ENCODE data around the gene DLGAP4.

Gene DLGAP4

DNA sequence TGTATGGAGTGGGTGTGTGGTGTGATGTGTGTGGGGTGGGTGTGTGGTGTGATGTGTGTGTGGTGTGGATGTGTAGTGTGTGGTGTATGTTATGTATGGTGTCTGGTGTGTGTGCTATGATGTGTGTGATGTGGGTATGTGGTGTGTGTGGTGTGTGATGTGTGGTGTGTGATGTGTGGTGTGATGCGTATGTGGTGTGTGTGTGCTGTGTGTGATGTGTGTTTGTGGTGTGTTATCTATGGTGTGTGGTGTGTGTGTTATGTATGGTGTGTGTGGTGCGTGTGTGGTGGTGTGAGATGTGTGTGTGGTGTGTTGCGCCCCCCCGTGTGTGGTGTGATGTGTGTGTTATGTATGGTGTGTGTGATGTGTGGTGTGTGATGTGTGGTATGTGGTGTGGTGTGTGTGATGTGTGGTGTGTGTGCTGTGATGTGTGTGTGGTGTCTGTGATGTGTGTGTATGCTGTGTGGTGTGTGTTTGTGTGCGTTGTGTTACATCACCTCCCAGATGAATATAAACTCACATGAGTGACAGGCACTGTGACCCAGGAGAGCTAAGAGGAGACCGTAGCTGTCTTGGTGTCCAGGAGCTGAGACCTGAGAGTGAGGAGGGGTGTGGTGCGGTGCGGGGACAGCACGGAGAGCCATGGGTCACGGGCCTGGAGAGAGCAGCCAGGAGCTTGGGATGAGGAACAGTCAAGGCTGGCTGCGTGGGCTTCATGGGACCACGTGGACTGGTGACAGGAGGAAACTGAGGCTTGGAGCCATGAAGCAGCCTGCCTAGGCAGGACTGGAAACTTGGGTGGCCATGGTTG lies 8.8 kb downstream of the DLGAP4 start:
- TF ChIP-seq, protein P1, sequence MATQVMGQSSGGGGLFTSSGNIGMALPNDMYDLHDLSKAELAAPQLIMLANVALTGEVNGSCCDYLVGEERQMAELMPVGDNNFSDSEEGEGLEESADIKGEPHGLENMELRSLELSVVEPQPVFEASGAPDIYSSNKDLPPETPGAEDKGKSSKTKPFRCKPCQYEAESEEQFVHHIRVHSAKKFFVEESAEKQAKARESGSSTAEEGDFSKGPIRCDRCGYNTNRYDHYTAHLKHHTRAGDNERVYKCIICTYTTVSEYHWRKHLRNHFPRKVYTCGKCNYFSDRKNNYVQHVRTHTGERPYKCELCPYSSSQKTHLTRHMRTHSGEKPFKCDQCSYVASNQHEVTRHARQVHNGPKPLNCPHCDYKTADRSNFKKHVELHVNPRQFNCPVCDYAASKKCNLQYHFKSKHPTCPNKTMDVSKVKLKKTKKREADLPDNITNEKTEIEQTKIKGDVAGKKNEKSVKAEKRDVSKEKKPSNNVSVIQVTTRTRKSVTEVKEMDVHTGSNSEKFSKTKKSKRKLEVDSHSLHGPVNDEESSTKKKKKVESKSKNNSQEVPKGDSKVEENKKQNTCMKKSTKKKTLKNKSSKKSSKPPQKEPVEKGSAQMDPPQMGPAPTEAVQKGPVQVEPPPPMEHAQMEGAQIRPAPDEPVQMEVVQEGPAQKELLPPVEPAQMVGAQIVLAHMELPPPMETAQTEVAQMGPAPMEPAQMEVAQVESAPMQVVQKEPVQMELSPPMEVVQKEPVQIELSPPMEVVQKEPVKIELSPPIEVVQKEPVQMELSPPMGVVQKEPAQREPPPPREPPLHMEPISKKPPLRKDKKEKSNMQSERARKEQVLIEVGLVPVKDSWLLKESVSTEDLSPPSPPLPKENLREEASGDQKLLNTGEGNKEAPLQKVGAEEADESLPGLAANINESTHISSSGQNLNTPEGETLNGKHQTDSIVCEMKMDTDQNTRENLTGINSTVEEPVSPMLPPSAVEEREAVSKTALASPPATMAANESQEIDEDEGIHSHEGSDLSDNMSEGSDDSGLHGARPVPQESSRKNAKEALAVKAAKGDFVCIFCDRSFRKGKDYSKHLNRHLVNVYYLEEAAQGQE (IDR thresholded peaks at IDR 0.05; ENCODE audit: insufficient replicate concordance, low read depth), result no peak
- TF ChIP-seq GABPA (IDR thresholded peaks at IDR 0.05; ENCODE audit: low read depth) (no peak), POLR2AphosphoS5 (IDR thresholded peaks at IDR 0.05; ENCODE audit: low read depth) (no peak), SPI1 (IDR thresholded peaks at IDR 0.05; ENCODE audit: borderline replicate concordance, low read depth) (no peak)
- TF ChIP-seq, protein P2, sequence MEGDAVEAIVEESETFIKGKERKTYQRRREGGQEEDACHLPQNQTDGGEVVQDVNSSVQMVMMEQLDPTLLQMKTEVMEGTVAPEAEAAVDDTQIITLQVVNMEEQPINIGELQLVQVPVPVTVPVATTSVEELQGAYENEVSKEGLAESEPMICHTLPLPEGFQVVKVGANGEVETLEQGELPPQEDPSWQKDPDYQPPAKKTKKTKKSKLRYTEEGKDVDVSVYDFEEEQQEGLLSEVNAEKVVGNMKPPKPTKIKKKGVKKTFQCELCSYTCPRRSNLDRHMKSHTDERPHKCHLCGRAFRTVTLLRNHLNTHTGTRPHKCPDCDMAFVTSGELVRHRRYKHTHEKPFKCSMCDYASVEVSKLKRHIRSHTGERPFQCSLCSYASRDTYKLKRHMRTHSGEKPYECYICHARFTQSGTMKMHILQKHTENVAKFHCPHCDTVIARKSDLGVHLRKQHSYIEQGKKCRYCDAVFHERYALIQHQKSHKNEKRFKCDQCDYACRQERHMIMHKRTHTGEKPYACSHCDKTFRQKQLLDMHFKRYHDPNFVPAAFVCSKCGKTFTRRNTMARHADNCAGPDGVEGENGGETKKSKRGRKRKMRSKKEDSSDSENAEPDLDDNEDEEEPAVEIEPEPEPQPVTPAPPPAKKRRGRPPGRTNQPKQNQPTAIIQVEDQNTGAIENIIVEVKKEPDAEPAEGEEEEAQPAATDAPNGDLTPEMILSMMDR (IDR thresholded peaks at IDR 0.05; ENCODE audit: insufficient read depth, low read length), result no peak

DNA sequence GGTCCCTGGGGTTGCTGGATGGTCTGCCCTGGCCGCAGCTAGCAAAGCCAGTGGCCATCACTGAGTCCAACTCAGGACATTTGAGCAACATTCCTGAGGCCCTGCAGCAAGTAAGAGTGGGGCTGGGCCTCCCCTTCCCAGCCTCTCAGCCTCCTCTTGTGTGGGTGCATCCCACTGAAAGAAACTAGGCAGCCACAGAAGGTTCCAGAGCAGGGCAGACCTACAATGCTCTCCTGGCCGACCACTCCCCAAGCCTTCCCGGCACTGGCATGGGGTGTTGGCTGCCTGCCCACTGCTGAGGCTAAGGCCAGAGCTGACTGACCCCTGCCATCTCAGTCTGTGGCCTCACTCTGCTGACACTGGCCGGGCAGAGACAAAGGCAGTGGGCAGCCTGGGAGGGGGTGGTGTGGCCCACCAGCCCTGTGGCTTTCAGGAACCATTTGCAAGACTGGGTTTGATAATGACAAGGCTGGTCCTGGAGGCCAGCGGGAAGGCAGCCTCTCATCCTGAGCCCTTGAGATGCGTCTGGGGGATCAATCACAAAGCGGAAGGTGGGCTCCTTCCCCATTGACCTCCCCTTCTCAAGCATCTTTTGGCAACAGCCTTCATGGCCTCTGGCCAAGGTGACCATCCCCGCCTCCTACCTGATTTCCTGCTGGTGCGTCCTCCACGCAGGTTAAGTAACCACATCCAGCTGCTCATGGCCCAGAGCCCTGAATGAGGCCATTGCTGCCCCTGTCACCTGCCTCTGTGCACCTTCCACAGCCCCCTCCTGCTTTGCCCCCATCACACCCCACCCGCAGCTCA lies 9.6 kb downstream of the DLGAP4 start:
- TF ChIP-seq, protein P1 (IDR thresholded peaks at IDR 0.05; ENCODE audit: insufficient replicate concordance, low read depth), result no peak
- TF ChIP-seq GABPA (IDR thresholded peaks at IDR 0.05; ENCODE audit: low read depth) (no peak), SPI1 (IDR thresholded peaks at IDR 0.05; ENCODE audit: borderline replicate concordance, low read depth) (no peak), POLR2AphosphoS5 (IDR thresholded peaks at IDR 0.05; ENCODE audit: low read depth) (no peak)
- TF ChIP-seq, protein P2 (IDR thresholded peaks at IDR 0.05; ENCODE audit: insufficient read depth, low read length), result no peak
- Histone ChIP-seq H3K27ac (replicated peaks) (no peak overlapping the region), H3K4me3 (replicated peaks; ENCODE audit: insufficient read depth, low read length) (no peak overlapping the region), H3K27me3 (ENCODE audit: insufficient read depth, poor library complexity, severe bottlenecking) (peaks cover 2% of the 10 kb centered on the region)
- no peak for DNase-seq (ENCODE audit: low read depth in 1 of 2, low spot score in 1 of 2)

More for the DNA sequence above, 8.8 kb downstream of the DLGAP4 start:
- no peak overlapping the region for H3K4me3 ChIP-seq (replicated peaks; ENCODE audit: insufficient read depth, low read length)
- no peak for DNase-seq (ENCODE audit: low read depth in 1 of 2, low spot score in 1 of 2)
- H3K27me3 ChIP-seq (ENCODE audit: insufficient read depth, poor library complexity, severe bottlenecking), result peaks cover 2% of the 10 kb centered on the region
- H3K27ac ChIP-seq (replicated peaks), result no peak overlapping the region

DNA sequence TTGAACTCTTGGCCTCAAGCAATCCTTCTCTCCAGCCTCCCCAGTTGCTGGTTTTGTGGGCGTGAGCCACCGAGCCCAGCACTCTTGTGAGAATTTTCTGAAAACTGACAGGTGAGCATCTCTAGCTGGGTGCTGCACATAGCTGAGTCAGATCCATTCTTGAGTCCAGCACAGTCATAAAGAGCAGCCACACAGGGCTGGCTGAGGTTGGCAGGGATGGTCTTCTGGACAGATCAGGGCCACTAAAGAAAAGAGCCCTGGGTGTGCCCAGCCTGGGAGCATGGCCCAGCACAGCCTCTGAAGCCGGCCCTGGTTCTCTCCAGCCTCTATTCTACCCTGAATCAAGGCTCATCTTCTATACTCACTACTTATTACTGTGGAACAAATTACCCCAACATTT lies 11.5 kb downstream of the DLGAP4 start:
- H3K4me3 ChIP-seq (replicated peaks; ENCODE audit: insufficient read depth, low read length), result no peak overlapping the region
- no peaks in the 10 kb centered on the region for H3K27me3 ChIP-seq (ENCODE audit: insufficient read depth, poor library complexity, severe bottlenecking)
- TF ChIP-seq, protein P2 (IDR thresholded peaks at IDR 0.05; ENCODE audit: insufficient read depth, low read length), result no peak
- TF ChIP-seq POLR2AphosphoS5 (IDR thresholded peaks at IDR 0.05; ENCODE audit: low read depth) (no peak), GABPA (IDR thresholded peaks at IDR 0.05; ENCODE audit: low read depth) (no peak), SPI1 (IDR thresholded peaks at IDR 0.05; ENCODE audit: borderline replicate concordance, low read depth) (no peak)
- TF ChIP-seq, protein P1 (IDR thresholded peaks at IDR 0.05; ENCODE audit: insufficient replicate concordance, low read depth), result no peak
- DNase-seq (ENCODE audit: low read depth in 1 of 2, low spot score in 1 of 2), result no peak
- no peak overlapping the region for H3K27ac ChIP-seq (replicated peaks)
